Activated naive CD4-positive, alpha-beta T cell treated with anti-CD3 and anti-CD28 coated beads, Interleukin-2, amount 50 U/mL, for 16 hours (primary cell): ENCODE measurements around the gene CD83.
"Not testable (repeated sequence)": the region's sequence is repeated elsewhere in the genome, so short reads cannot be mapped to it uniquely, and the experiment has no call there.

Source experiments
- DNase-seq: peaks from one replicate; pipeline ENCODE4 v3.0.0-alpha.2; 2020

CD83 gene, protein sequence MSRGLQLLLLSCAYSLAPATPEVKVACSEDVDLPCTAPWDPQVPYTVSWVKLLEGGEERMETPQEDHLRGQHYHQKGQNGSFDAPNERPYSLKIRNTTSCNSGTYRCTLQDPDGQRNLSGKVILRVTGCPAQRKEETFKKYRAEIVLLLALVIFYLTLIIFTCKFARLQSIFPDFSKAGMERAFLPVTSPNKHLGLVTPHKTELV

DNA sequence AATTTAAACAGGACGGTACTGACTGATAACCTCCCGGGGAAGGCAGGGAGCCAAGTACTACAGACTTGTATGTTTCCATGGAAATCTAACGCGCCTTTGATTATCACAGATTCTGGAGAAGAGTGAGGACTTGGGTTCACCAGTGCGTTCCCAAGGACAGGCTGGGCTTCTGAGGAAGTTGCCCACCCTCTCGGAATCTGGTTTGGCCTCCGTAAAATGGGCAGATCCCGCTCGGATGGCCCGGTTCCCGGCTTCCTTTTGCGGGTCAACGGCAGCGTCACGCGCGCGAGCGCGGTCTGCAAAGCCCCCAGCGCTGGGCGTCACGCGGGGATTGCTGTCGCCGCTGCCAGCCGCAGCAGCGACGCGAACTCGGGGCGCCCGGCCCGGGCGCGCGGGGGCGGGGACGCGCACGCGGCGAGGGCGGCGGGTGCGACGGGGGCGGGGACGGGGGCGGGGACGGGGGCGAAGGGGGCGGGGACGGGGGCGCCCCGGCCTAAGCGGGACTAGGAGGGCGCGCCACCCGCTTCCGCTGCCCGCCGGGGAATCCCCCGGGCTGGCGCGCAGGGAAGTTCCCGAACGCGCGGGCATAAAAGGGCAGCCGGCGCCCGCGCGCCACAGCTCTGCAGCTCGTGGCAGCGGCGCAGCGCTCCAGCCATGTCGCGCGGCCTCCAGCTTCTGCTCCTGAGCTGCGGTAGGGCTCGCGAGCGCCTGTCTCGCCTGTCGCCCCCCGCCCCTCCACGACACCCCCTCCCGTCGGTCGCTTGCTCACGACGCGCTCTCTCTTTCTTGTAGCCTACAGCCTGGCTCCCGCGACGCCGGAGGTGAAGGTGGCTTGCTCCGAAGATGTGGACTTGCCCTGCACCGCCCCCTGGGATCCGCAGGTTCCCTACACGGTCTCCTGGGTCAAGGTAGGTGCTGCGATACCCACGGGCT is at the start of gene CD83:
Gene CD83 (plus strand): TSS at position 615 of the 933 bp plus-strand sequence. CDS start 40 bp downstream, at position 655.
- DNase-seq: peak; percentile 81

DNA sequence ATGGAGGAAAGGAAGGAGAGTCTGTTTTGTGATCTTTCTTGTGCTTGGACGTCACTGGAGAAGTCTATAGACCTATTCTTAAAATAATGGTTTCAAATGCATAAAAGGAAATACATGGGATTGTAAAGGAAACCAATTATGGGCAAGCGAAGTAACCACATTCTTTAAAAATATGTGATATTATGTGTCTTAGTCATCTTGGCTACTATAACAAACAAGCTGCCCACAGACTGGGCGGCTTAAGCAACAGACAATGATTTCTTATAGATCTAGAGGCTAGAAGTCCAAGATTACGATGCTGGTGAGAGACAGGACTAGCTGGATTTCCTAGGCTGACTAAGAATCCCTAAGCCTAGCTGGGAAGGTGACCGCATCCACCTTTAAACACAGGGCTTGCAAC is 49.4 kb upstream of the CD83 start:
- no peak for DNase-seq

DNA sequence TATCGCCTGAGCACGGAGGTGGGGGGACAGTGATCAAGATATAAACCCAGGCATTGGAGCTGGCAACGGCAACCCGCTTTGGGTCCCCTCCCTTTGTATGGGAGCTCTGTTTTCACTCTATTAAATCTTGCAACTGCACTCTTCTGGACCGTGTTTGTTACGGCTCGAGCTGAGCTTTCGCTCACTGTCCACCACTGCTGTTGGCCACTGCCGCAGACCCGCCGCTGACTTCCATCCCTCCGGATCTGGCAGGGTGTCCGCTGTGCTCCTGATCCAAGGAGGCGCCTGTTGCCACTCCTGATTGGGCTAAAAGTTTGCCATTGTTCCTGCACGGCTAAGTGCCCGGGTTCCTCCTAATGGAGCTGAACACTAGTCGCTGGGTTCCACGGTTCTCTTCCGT is 48.9 kb upstream of the CD83 start:
- DNase-seq: no peak

DNA sequence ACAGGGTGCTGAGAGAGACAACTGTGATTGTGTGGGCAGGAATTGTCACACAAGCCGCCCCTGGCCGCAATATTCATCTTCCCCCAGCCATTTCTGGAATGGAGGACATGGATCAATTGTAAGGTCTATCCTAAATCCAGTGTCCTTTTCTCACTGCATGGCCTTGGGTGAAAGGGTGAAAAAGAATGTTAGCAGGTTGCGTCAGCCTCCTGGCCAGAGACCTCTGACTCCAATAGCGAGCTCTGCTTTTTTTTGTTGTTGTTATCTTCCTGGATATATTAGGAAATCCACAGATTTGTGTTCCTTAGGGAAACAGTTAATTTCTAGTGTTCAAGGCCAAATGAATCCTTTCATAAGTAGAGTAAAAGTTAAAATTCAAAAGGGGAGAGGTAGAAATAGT is 47.1 kb upstream of the CD83 start:
- DNase-seq: no peak

DNA sequence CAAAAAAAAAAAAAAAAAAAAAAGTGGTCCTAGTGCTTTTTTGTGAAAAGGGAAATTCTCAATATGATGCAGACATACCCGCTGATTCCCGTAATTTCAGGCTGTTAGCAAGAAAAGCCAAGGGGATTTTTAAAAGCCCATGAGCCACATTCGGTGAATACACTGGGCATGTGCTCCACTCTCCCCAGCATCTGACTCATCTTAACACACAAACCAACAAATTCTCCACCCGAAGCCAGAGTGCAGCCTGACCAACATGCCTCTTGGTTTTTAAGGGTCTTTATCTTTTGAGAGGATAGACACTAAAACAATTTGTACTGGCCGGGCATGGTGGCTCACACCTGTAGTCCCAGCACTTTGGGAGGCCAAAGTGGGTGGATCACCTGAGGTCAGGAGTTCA is 45.5 kb upstream of the CD83 start:
- DNase-seq: no peak

DNA sequence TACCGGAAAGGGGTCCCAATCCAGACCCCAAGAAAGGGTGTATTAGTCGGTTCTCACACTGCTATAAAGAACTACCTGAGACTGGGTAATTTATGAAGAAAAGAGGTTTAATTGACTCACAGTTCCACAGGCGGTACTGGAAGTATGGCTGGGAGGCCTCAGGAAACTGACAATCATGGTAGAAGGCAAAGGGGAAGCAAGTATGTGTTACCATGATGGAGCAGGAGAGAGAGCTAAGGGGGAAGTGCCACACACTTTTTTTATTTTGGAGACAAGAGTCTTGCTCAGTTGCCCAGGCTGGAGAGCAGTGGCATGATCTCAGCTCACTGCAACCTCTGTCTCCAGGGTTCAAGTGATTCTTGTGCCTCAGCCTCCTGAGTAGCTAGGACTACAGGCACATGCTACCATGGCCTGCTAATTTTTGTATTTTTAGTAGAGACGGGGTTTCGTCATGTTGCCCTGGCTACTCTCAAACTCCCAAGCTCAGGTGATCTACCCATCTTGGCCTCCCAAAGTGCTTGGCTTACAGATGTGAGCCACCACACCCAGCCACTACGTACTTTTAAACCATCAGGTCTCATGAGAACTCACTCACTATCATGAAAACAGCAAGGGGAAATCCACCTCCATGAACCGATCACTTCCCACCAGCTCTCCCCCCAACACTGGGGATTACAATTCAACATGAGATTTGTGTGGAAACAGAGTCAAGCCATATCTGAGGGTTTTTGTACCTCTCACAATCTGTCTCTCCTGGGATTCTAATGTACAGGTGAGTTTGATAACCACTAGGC is 43.8 kb upstream of the CD83 start:
- not testable (repeated sequence) for DNase-seq

DNA sequence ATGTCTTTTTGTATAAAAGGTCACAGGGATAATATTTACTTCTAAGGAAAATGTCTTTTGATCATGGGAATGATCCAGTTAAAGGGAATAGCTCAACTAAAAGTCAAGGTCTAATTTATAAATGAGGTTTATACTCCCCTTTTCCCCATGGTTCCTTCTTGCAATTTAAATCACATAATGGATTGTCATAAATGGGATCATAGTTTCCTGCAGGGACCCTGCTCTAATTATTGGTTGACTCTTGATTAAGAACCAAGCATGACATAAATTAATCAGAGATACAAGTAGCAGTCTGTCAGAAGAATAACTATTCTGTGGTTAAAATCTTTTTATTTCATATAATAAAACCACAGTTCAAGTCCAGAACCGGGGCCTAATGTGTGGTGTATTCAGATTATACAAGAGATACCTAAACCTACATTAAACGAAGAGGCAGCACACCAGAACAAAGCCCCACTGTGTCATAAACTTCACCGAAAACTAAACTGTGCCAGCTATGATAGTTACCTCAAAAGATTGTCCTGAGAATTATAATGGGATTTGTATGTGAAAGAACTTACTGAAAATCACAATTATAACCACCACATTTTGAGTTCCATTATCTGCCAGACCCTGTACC is 43.0 kb upstream of the CD83 start:
- no peak for DNase-seq

DNA sequence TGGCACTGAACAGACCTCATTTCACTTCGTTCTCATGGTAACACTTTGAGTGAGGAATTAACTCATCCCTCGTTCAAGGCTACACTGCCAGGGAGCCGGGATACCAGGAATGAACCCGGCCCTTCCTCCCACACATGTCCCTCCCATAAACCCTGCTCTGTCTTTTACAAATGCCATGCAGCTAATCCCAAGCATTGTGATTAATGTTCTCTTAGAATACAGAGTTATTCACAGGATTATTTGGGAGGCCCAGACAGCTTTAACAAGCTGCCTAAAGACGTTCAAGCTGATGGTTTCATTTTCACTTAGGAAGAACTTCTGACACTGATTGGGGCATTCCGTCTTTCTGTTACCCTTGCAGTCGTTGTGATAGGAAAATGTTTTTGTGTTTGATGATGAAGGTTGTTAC is 42.5 kb upstream of the CD83 start:
- DNase-seq: no peak

DNA sequence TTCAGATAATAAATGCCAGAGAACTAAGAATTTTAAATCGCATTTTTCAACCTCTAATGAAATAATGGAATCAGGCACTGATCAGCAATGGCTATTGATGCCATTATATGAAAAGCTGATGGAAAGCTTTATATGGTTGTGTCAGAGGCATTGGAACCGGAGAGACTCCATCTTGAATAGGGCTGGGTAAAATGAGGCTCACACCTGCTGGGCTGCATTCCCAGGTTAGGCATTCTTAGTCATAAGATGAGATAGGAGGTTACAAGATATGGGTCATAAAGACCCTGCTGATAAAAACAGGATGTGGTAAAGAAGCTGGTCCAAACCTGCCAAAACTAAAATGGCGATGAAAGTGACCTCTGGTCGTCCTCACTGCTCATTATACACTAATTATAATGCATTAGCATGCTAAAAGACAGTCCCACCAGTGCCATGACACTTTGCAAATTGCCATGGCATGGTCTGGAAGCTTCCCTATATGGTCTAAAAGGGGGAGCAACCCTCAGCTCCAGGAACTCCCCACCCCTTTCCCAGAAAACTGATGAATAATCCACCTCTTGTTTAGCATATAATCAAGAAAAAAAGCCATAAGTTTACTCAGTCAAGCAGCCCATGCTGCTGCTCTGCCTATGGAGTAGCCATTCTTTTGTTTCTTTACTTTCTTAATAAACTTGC is 40.2 kb upstream of the CD83 start:
- DNase-seq: no peak

DNA sequence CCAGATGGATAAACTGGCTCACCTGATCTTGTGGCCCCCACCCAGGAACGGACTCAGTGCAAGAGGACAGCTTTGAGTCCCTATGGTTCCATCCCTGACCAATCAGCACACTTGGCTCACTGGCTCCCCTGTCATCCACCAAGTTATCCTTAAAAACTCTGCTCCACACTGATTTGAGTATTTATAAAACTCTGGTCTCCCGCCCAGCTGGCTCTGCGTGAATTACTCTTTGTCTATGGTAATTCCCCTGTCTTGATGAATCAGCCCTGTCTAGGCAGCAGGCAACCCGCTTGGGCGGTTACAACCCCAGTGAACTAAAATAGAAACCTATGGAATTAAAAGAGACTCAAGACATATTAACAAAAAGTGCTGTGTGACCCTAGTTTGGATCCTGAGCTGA is 38.1 kb upstream of the CD83 start:
- peak; percentile 14 for DNase-seq

DNA sequence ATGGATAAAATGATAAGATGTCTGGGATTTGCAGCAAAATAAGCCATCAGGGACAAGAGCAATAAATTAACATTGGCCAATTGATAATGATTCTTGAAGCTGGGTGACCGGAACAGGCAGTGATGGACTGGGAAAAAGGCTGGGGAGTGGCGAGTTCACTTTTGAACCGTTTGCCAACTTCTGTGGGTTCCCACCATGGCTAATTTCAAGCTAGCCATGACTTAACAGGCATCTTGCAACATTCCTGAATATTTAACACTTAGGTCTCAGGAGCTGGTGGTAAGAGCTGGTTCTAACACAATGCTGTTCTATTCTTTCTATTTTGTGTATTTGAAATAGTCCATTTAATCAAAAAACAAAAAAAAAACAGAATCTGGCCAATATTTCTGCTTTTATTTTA is 37.6 kb upstream of the CD83 start:
- DNase-seq: no peak

DNA sequence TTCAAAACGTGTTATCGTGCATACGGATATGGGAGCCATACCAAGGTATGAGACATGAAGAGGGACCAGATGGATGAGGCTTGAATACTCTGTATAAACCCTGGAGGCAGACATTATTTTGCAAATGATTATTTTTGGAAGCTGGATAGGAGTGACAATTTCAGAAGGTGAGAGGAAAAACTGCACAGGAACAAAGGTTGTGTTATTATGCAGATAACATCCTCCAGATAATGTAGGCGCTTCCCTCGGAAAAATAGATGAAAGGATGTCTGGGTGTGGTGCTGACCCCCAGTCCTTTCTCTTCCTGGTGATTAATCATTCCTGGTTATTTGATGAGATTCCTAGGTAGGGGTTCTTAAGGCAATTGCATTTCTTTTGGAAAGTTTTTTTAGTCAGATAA is 36.4 kb upstream of the CD83 start:
- no peak for DNase-seq

DNA sequence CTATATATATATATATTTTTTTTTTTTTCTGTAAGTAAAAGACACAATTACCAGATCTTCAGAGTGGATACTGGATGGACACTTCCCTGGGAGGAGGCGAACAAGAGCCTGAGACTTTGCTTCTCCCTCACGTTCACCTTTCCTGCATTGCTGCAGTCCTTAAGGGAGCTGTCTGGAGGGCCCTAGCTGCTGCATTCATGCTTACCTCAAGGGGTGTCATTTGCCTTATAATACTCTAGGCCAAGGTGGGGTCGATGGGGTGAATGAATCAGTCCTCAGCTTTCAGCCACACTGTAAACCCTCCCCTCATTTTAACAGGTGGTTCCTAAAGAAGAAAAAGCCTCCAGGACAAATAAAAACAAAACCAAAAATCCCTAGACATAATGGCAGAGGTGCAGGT is 34.8 kb upstream of the CD83 start:
- DNase-seq: no peak

DNA sequence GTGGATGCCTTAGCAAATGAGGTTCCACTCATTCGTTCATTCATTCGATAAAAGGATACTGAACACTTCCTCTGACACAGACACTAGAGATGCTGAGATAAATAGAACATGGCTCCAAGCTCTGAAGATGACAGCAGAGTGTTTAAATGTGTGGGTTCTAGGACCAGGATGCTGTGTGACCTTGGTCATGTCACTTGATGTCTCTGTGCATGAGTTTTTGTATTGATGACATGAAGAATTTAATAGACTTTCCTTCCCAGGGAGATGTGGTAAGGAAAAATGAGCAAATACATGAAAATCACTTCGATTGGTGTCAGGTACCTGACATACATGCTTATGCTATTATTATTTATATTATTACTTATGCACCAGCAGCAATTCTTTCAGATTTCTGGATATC is 34.3 kb upstream of the CD83 start:
- no peak for DNase-seq

DNA sequence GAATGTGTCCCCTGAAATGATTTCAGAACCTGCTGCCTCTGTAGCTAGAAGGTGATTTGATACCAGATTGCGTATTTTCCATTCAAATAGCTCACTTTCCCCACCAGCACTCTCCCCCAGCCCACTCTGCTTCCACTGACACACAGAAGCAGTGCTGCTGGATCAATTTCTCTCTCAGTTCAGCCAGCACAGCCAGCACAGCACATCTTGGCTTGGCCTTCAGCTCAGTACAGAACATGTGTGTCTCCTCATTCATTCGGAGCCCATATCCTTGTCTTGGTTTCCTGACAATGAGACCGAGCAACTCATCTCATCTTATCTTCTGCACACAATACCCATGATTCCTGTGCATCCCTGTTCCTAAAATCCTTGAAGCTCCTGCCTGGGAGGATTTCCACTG is 33.8 kb upstream of the CD83 start:
- DNase-seq: no peak

DNA sequence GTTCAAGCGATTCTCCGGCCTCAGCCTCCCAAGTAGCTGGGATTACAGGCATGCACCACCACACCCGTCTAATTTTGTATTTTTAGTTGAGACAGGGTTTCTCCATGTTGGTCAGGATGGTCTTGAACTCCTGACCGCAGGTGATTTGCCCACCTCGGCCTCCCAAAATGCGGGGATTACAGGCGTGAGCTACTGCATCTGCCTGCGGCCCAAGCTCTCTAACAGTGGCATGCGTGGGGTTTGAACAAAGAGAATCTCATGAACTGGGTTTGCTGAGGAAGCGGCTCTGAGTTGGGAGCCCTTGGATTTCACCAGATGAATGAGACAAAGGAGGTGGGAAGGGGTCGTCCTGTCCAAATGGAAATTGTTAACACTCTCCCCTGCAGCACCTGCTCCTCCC is 33.2 kb upstream of the CD83 start:
- no peak for DNase-seq

DNA sequence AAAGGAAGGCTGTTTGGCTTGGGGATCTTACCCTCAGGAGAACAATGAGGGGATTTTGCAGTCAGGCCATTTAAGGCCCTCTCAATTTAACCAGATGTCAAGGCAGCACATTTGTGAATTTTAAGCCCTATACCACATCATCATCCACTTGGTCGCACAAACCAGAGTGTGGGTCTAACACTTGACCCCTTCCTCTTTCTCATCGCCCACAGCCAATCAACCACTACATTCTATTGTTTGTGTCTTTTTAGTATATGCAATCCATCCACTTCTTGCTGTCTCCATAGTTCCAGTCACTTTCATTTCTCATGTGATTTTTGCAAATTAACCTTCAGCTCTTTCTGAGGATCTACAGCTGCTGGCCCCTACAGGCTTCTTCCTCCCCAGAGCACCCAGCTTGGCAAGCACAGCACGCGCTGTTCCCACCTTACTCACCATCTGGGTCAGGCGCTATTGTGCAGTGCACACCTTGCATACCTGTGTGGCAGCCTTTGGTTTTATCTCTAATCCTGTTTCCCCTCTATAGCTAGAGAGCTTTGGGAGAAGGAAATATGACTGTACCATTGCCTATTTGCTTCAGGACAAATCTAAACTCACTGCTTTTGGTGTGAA is 32.3 kb upstream of the CD83 start:
- DNase-seq: no peak

DNA sequence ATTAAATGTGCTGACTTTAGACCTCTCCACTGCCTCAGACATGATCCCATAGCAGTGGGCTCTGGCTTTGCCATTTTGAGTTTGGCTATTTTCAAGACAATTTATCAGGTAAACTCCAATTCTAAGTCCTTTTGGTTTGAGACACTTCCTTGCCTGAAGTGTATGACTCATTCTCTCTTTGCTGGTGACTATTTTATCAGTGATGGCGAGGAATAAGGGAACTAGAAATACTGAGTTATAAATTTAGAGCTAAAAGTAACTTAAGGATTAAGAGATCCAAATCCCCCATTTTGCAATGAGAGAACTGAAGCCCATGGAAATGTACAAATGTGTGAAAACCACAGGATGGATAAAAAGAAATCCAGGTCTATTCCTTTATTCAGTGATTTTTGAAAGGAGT is 30.9 kb upstream of the CD83 start:
- DNase-seq: no peak

DNA sequence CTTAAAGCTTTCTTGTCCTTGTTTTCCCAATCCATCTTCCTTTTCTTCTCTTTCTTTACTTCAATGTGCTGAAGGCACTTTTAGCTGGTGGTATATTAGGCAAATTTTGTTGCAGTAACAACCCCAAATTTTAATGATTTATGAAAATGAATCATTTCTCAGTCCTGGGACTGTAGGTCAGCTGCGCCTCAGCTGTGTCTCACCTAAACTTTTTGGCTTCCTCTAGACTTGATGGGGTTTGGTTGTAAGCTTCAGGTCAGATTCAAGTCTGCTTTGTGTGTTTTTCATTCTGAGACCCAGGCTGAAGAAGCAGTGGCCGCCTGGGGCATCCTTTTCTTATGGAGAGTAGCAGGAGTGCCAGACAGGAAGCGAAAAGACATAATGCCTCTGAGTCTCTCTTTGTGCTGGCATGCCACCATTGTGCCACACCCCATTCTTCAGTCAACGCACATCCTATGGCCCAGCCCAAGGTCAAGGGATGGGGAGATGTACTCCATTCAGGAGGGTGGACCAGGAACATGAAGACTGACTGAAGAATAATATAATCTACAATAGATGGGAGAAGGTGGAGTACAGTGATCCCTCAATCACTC is 28.9 kb upstream of the CD83 start:
- no peak for DNase-seq

DNA sequence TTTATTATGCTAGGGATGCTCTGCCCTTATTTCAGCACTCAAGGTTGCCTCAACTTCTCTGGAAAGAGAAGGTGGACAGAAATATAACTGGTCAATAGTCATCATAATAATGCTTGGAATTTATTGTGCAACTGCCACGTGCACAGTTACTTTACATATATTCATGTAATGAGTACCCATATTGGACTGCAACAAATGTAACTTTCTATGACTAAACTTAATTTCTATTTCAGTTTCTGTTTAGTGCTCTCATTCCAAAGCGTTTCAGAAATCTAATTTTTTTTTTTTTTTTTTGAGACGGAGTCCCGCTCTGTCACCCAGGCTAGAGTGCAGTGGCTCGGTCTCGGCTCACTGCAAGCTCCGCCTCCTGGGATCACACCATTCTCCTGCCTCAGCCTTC is 28.3 kb upstream of the CD83 start:
- no peak for DNase-seq

DNA sequence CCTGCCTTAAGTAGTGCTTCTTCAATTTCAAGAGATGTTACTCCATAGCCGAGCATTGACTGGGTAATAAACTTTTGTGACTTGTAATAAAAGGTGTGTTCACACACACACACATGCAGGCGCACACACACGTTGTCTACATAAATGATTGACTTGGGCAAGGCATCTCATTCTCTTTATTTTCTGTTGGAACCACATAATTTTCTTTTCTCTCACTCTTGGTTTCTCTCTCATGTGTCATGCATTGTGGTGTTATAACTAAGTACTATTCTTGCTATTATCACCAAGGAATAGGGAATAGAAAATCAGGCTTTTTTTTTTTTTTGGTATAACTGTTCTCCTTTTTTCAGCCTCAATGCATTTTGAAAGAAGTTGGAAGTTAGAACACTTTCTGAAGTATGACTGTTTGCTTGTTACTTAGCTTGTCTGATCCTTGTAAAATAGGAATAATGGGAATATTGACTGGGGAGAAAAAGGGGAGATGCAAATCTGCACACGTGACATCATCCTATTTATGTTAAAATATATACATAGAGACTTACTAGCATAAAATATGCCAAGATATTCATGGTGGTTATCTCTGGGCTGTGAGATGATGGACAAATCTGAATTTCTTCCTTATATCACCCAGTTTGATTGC is 26.1 kb upstream of the CD83 start:
- DNase-seq: no peak
